HG03064 (cell line): ENCODE measurements around the gene SULT1A2.
"Not testable (repeated sequence)": the region's sequence is repeated elsewhere in the genome, so short reads cannot be mapped to it uniquely, and the experiment has no call there.

Experiments used
- ATAC-seq: cut with Tn5 transposase; IDR thresholded peaks from one replicate; pipeline ENCODE4 v1.9.1; 2021; ENCODE audit warnings: low read depth; ENCODE audit not compliant: unreplicated experiment

Gene SULT1A2

DNA sequence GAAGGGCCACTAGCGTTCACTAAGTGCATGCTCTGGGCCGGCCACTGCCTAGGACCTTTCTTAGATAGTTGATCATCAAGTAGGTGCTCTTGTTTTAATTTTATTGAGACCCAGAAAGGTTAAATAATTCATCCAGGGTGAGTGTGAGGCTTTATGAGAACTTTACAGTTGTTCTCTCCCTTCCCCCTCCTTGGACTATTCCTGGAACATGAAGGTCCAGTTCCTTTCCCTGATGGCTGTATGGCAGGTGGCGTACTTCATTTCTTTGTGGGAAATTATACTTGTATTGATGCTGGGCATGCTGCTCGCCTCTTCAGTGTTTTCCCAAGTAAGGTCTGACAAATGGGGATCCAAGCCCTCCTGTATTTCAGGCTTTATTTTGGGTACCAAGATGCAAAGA, 34.7 kb downstream of the SULT1A2 start:
- ATAC-seq = no peak

DNA sequence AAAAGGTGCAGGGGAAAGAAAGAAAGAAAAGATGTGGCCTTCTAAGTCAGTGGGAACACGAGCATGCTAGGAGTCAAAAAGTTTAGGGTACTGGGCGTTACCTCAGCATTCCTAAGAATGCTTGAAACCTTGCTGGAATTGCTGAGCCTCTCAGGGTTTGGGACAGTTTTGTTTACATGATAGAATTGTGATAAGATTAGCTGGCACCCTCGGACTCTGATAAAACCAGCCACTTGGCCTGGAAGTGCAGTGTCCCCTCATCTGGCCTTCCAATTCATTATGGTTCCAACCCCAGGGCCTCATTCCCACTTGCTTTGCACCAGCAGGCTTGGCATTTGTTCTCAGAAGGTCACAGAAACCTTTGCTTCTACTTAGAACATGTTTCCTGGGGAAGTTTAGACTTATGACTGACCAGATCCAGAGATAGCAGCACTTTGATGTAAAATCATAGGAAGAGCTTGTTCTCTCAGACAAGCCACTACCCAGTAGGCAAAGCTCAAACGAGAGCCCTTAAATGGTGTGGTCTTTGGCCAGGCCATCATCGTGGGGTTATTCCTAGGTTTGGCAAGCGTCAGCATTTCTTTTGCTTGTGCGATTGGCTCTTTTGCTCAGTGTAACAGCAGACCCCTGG, 35.2 kb downstream of the SULT1A2 start:
- ATAC-seq = no peak

DNA sequence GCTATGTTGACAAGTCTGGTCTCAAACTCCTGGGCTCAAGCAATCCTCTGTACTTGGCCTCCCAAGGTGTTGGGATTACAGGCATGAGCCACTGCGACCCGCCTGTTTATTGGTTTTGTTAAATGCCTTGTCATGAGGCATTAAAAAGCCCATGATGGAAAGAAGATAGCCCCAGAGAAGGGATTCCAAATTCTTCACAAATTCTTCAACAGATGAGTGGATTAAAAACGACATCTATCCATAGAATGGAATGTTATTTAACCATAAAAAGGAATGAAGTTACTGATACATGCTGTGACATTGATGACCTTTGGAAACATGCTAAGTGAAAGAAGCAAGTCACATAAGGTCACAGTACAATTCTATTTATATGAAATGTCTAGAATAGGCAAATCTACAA, 38.4 kb downstream of the SULT1A2 start:
- no peak for ATAC-seq

DNA sequence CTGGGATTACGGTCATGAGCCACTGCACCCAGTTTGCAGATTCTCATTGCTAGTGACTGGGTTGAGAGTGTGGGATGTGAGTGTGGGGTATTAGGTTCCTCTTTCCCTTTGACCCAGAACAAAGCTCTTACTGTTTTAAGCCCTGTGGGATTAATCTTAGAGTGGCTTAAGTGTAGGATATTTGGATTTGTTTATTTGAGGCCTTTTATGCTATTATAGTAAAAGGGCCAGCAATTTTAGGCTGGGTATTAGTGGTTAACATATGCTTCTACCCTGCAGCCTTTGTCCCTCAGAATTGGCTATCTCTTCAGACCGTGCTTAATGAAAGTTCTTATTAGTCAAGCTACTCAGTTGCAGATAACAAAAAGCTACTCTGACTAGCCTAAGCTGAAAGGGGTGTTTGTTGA, 39.9 kb downstream of the SULT1A2 start:
- ATAC-seq = no peak

DNA sequence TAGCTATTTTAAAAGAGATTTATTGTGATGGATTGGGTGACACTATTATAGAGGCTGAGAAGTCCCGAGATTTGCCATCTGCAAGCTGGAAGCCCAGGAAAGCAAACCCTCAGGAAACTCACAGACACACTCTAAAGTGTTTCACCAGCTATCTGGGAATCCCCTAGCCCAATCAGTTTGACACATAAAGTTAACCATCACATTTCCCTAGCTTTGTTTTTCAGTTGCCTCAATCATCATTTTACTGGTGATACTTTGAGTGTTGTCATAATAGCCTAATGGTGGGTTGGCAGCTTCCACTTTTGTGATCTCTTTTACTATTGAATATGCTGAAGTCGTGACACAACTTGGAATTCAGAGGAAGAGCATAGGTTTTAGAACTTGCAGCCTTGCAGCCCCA, 41.3 kb downstream of the SULT1A2 start:
- ATAC-seq = no peak

DNA sequence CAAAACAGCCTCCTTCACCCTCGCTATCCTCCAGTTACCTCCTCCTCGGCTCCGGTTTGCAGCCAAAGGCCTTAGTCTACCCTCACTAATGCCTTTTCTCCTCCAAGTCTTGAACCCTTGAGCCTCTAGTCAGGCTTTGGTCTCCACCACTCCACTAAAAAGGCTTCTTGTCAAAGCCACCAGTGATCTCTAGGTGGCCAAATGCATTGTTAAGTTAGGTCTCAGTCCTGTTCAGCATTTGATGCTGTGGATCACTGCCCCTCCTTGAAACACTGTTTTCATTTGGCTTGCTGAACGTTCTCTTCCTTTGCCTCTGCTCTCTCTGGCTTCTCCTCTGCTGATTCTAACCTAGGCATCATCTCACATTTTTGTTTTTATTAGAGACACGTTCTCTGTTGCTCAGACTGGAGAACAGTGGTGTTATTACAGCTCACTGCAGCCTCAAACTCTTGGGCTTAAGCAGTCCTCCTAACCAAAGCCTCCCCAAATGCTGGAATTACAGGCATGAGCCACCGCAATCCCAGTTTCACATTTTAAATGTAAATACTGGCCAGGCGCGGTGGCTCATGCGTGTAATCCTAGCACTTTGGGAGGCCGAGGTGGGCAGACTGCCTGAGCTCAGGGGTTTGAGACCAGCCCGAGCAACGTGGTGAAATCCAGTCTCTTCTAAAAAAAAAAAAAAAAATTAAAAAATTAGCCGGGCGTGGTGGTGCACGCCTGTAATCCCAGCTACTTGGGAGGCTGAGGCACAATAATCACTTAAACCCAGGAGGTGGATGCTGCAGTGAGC, 42.0 kb downstream of the SULT1A2 start:
- peak; percentile 10 for ATAC-seq

DNA sequence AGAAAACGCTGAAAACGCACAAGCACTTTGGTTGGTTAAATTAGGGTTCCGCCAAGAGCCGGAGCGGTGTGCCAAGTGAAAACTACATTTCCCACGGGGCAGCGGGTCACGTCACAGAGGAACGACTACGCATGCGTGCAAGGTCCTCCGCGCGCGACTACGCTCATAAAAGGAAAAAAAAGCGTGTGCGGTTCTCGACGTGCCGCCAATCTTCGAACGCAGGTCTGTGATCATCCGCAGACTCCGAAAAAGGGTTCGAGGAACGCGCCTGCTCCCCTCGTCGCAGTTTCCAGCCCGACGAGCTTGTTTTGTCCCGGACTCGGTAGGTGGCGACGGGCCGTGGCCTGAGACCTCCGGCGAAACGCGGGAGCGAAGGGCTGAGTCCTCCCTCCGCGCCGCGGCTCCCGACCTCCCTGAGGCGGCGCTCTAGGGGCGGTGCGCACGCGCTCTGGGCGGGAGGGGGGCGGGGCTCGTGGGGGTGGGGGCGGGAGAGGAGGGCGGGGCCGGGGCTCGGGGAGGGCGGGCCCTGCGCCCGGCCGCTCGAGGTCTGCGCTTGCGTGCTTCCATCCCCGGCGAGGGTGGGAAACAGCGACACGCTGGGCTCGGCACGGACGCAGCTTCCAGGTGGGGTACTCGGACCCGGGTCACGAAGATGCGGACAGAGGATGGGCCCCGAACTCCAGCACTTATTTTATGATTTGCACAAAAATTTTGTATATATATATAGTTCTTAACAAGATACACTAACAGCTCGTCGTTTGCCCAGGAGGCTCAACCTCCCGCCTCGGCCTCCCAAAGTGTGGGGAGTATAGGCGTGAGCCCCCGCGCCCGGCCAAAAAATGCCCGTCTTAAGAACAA, 42.8 kb downstream of the SULT1A2 start, which contains the start of gene SGF29:
Gene SGF29 (plus strand): TSS at position 145 of the 858 bp plus-strand sequence. CDS start 27,150 bp downstream, outside the sequence.
- ATAC-seq = peak; percentile 67

DNA sequence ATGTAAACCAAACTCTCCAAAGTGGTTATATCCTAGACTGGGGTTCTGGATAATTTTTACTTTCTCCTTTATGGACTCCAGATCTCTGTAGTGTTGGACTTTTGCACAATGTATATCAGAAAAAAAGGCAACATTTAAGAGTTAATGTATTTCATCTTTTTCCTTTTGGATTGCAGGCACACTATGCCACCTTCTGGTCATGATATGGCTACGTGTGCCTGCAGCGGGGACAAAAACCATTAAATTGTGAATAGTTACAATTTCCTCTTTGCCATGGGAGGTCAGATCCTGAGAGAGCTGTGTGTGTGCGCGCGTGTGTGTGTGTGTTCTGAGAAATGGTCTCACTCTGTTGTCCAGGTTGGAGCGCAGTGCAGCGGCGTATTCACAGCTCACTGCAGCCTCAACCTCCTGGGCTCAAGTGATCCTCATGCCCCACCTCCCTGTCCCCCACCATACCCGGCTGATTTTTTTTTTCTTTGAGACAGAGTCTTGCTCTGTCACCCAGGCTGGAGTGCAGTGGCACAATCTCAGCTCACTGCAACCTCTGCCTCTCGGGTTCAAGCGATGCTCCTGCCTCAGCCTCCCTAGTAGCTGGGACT, 47.5 kb downstream of the SULT1A2 start:
- no peak for ATAC-seq

DNA sequence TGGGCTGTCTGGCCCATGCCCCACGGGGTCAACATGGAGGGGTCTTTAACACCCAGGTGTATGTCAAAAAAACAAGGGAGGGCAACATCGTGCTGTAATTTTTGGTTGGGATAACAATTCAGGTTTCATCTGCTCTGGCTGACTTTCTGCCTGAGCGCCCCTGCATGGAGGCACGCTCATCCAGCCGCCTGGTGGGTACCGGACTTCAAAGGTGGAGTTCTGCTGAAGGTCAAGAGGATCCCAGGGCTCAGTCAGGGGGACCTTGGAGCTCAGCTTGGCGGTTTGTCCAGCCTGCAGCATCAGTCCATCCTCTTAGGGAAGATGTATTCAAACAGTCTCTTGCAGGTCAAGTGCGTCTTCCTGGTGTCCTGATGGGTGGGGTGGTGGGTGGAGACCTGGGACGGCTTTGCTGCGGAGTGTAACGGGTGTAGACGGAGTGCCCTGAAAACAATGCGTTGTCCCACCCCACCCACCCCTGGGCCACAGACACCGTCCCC, 48.5 kb downstream of the SULT1A2 start:
- ATAC-seq = no peak

DNA sequence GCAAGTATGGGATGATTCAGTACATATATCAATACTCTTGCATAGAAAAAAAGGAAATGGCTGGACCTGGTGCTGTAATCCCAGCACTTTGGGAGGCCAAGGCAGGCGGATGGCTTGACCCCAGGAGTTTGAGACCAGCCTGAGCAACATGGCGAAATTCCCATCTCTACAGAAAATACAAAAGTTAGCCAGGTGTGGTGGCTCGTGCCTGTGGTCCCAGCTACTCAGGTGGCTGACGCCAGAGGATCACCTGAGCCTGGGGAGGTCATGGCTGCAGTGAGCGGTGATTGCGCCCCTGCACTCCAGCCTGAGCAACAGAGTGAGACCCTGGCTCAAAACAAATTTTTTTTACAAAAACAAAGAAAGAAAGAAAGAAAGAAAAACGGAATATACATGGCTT, 50.2 kb downstream of the SULT1A2 start:
- no peak for ATAC-seq

DNA sequence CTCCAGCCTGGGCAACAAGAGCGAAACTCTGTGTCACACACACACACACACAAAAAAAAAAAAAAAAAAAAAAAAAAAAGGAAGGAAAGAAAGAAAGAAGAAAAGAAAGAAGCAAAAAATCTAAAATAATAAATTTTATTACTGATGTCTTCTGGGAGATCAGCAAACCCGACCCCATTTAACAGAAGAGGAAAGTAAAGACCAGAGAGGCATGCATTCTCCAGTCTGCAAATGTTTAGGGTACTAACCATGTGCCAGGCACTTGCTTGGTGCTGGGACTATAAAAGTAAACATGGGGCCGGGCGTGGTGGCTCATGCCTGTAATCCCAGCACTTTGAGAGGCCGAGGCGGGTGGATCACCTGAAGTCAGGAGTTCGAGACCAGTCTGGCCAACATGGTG, 50.9 kb downstream of the SULT1A2 start:
- not testable (repeated sequence) for ATAC-seq

DNA sequence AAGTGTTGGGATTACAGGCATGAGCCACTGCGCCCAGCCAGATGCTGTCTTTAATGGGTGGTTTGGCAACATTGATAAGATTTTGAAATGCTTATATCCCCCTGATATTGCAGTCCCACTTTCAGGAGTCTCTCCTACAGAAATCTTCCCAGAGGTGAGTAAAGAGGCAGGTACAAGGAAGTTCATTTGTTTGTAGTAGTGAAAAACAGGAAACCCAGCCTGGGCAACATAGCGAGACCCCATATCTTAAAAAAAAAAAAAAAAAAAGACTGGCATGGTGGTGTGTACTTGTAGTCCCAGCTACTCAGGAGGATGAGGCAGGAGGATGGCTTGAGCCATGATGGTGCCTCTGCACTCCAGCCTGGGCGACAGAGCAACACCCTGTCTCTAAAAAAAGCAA, 51.9 kb downstream of the SULT1A2 start:
- no peak for ATAC-seq

DNA sequence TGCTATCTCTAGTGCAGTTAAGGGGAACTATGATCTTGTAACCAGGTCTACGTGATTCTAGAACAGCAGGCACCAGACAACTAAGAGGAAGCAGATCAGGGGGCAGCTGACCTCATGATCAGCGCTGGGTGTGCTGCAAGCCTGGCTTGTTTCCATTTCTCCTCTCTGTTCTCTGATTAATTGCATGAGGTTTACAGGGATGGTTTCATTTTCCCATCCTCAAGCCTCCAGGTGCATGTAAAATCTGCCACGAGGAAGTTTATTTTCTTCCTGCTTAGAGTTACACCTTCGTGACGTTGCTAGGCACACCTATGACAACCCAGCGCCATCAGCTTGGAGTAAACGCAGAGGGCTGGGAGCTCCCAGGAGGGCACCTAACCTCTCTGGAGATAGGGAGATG, 53.8 kb downstream of the SULT1A2 start:
- no peak for ATAC-seq

DNA sequence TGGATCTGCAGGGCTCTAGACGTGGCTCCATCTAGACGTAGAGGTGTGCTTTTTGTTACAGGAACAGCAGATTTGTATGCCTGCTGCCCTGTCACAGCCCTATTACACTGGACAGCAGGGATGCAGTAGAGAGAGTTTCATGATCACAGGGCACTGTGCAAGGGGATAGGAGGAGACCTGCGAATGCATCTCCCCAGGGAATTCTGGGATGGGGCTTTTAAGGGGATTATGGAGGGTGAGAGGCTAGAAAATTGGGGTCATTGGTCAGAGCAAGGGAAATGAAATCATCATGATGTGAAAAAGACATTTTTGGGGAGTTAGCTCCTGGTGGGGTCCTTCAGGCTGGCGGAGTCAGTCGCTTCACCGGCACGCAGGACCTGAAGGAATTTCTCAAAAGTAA, 54.2 kb downstream of the SULT1A2 start:
- no peak for ATAC-seq
